ENCODE data around the gene C20orf144.
"Not testable (repeated sequence)": the region's sequence is repeated elsewhere in the genome, so short reads cannot be mapped to it uniquely, and the experiment has no call there.

C20orf144 gene

GRCh38 chr20:33662172-33662571, at the start of gene C20orf144:
Gene C20orf144 (plus strand): TSS chr20:33662327. CDS start chr20:33662346, 19 bp downstream.
- DNase-seq (ENCODE audit: low read depth in 4 of 4, low spot score in 1 of 4) = no peak

- no peak for DNase-seq (ENCODE audit: low read depth in 4 of 4, low spot score in 1 of 4)
Measured at GRCh38 chr20:33621717-33622400, 40.3 kb upstream of the C20orf144 start.

GRCh38 chr20:33622705-33623365, 39.3 kb upstream of the C20orf144 start:
- no peak for DNase-seq (ENCODE audit: low read depth in 4 of 4, low spot score in 1 of 4)

- no peak for DNase-seq (ENCODE audit: low read depth in 4 of 4, low spot score in 1 of 4)
Measured at GRCh38 chr20:33624399-33624798, 37.7 kb upstream of the C20orf144 start.

- no peak for DNase-seq (ENCODE audit: low read depth in 4 of 4, low spot score in 1 of 4)
Measured at GRCh38 chr20:33626190-33626589, 35.9 kb upstream of the C20orf144 start.

GRCh38 chr20:33627577-33628216, 34.4 kb upstream of the C20orf144 start:
- no peak for DNase-seq (ENCODE audit: low read depth in 4 of 4, low spot score in 1 of 4)

- DNase-seq (ENCODE audit: low read depth in 4 of 4, low spot score in 1 of 4) = no peak
Measured at GRCh38 chr20:33629533-33629932, 32.6 kb upstream of the C20orf144 start.

- DNase-seq (ENCODE audit: low read depth in 4 of 4, low spot score in 1 of 4) = no peak
Measured at GRCh38 chr20:33629979-33630378, 32.1 kb upstream of the C20orf144 start.

- DNase-seq (ENCODE audit: low read depth in 4 of 4, low spot score in 1 of 4) = no peak
Measured at GRCh38 chr20:33630507-33630906, 31.6 kb upstream of the C20orf144 start.

GRCh38 chr20:33631910-33632309, 30.2 kb upstream of the C20orf144 start:
- not testable (repeated sequence) for DNase-seq (ENCODE audit: low read depth in 4 of 4, low spot score in 1 of 4)

GRCh38 chr20:33635341-33635740, 26.8 kb upstream of the C20orf144 start:
- DNase-seq (ENCODE audit: low read depth in 4 of 4, low spot score in 1 of 4) = no peak

- DNase-seq (ENCODE audit: low read depth in 4 of 4, low spot score in 1 of 4) = no peak
Measured at GRCh38 chr20:33636776-33637175, 25.4 kb upstream of the C20orf144 start.

GRCh38 chr20:33640287-33640686, 21.8 kb upstream of the C20orf144 start:
- DNase-seq (ENCODE audit: low read depth in 4 of 4, low spot score in 1 of 4) = no peak

GRCh38 chr20:33644313-33645071, 17.6 kb upstream of the C20orf144 start:
- DNase-seq (ENCODE audit: low read depth in 4 of 4, low spot score in 1 of 4) = no peak

GRCh38 chr20:33645072-33645358, 17.1 kb upstream of the C20orf144 start:
- DNase-seq (ENCODE audit: low read depth in 4 of 4, low spot score in 1 of 4) = no peak

GRCh38 chr20:33645396-33645795, 16.7 kb upstream of the C20orf144 start:
- no peak for DNase-seq (ENCODE audit: low read depth in 4 of 4, low spot score in 1 of 4)

- no peak for DNase-seq (ENCODE audit: low read depth in 4 of 4, low spot score in 1 of 4)
Measured at GRCh38 chr20:33646191-33646590, 15.9 kb upstream of the C20orf144 start.

GRCh38 chr20:33646959-33647602, 15.0 kb upstream of the C20orf144 start:
- not testable (repeated sequence) for DNase-seq (ENCODE audit: low read depth in 4 of 4, low spot score in 1 of 4)

- DNase-seq (ENCODE audit: low read depth in 4 of 4, low spot score in 1 of 4) = no peak
Measured at GRCh38 chr20:33647603-33648395, 14.3 kb upstream of the C20orf144 start.

GRCh38 chr20:33648396-33649004, 13.6 kb upstream of the C20orf144 start:
- no peak for DNase-seq (ENCODE audit: low read depth in 4 of 4, low spot score in 1 of 4)
